Measurements from ENCODE around the gene RAB33A.

Gene RAB33A

GRCh38 chrX:130170752-130171445 lies 863 bp upstream of the RAB33A start:
- TF ChIP-seq ZFX (IDR thresholded peaks at IDR 0.05) (no peak), CTCF (conservative IDR thresholded peaks at IDR 0.05) (no peak)
- no peak overlapping the region for H3K27ac ChIP-seq

- TF ChIP-seq ZFX (IDR thresholded peaks at IDR 0.05), result no peak
- TF ChIP-seq CTCF (conservative IDR thresholded peaks at IDR 0.05), result no peak
- no peak overlapping the region for H3K27ac ChIP-seq
These were observed 524 bp downstream of the RAB33A start for GRCh38 chrX:130172127-130172845.

- no peak for TF ChIP-seq CTCF (conservative IDR thresholded peaks at IDR 0.05)
- TF ChIP-seq ZFX (IDR thresholded peaks at IDR 0.05), result no peak
- H3K27ac ChIP-seq, result no peak overlapping the region
These were observed 1.6 kb downstream of the RAB33A start for GRCh38 chrX:130173190-130173895.

GRCh38 chrX:130174045-130174704 lies 2.4 kb downstream of the RAB33A start:
- TF ChIP-seq CTCF (conservative IDR thresholded peaks at IDR 0.05), result no peak
- no peak for TF ChIP-seq ZFX (IDR thresholded peaks at IDR 0.05)
- no peak overlapping the region for H3K27ac ChIP-seq

DNA sequence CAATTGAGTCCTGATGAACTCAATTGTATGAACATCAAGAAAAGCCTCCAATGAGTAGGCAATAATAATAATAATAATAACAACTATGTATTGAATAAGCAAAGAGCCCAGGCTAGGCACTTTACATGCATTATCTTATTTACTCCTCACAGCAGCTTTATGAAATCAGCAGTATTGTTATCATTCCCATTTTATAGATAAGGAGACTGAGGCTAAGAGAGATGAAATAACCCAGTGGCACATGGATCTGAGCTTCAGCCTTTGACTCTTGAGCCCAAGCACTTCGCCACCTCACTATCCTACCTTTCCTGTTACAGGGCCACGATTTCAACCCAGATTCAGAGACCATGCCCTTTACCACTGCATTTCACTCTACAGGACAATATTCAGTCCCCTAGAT lies 3.2 kb downstream of the RAB33A start:
- TF ChIP-seq ZFX (IDR thresholded peaks at IDR 0.05) (no peak), CTCF (conservative IDR thresholded peaks at IDR 0.05) (no peak)
- H3K27ac ChIP-seq, result no peak overlapping the region

GRCh38 chrX:130176354-130176776 lies 4.6 kb downstream of the RAB33A start:
- no peak for TF ChIP-seq CTCF (conservative IDR thresholded peaks at IDR 0.05)
- TF ChIP-seq ZFX (IDR thresholded peaks at IDR 0.05), result no peak
- no peak overlapping the region for H3K27ac ChIP-seq

All from C4-2B (cell line).